Left lung (tissue), 10 donors: ENCODE data around the gene ABCC1. TPM values are rescaled to one million over a fixed set of nuclear protein-coding genes. Genes with fewer than 3 reads are reported as not detected.

Experiments used
- ATAC-seq: fragments of 200-7000 bp; cut with Tn5 transposase; one replicate; pipeline ENCODE4 v1.9.1; 2020; ENCODE audit warnings: moderate library complexity
- DNase-seq, 4 donors: peaks; one replicate each; pipeline ENCODE4 v3.0.0-alpha.2; 2013 to 2020
- H3K27ac ChIP-seq, 2 donors: fragments of 200-600 bp; sonication (generic) in 1 of 2; one replicate each; pipeline versions ENCODE4 v1.5.0 to v1.8.0; 2020 to 2021
- H3K27me3 ChIP-seq, 2 donors: fragments of 200-600 bp; sonication (generic) in 1 of 2; one replicate each; pipeline versions ENCODE4 v1.5.0 to v1.8.0; 2020 to 2021
- H3K36me3 ChIP-seq, 2 donors: fragments of 200-600 bp; sonication (generic) in 1 of 2; one replicate each; pipeline versions ENCODE4 v1.5.0 to v1.8.0; 2020 to 2021
- H3K4me1 ChIP-seq, 2 donors: fragments of 200-600 bp; one replicate each; pipeline ENCODE4 v1.8.0; 2021
- H3K4me3 ChIP-seq, 2 donors: fragments of 200-600 bp; sonication (generic) in 1 of 2; one replicate each; pipeline versions ENCODE4 v1.5.0 to v1.8.0; 2020 to 2021; ENCODE audit warnings: mild to moderate bottlenecking in 1 of 2
- H3K9me3 ChIP-seq, 2 donors: fragments of 200-600 bp; sonication (generic) in 1 of 2; one replicate each; pipeline versions ENCODE4 v1.5.0 to v1.8.0; 2020 to 2021
- CTCF ChIP-seq, 2 donors: fragments of 200-600 bp; sonication (generic) in 1 of 2; IDR thresholded peaks; one replicate each; pipeline versions ENCODE4 v1.5.0 to v1.8.0; 2021; ENCODE audit warnings: antibody characterized with exemption in 2 of 2
- intact Hi-C, 2 donors: fragments of 100-400 bp; cut with DNase I; formaldehyde crosslinking; loops; one replicate each; pipeline versions ENCODE4 v1.11.2 to v1.14.2; 2022
- polyA plus RNA-seq, 6 donors: library from polyadenylated mRNA; unstranded; fragments of 120-200 nt; gene quantifications; one replicate each; pipeline ENCODE4 v1.2.1, GENCODE V29; 2013; ENCODE audit not compliant: insufficient read length in 6 of 6
- total RNA-seq, 2 donors: library from RNA; stranded (reverse); fragmentation: NEBNext Ultra II Directional; extraction: Animal tissue kit (Norgen Biotek cat#: 25700); gene quantifications; one replicate each; pipeline ENCODE4 v1.2.1, GENCODE V29; 2021
- donor health status: DM: no; HTN: yes; CAD: no.
- donor health status: DM: no; HTN: no; CAD: no.

Gene ABCC1
- total and polyA plus RNA-seq, 8 donors = 29.3 to 44.6 (median 31.7) TPM

DNA sequence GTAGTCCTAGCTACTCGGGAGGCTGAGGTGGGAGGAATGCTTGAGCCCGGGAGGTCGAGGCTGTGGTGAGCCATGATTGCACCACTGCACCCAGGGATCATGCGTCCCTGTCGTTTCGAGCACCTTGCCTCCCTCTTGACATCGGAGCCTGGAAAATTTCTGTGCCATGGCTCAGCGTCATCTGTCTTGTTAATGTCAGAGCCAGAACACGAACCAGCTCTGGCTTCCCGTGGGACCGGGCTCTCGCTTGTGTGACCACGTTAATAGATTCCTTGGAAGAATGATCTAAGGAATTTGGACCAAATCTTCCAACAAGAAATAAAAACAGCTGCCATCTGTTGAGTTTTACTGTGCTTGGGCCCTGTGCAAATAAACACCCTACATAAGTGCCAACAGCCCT is 117.7 kb downstream of the ABCC1 start:
- Histone ChIP-seq H3K4me3 (no peak overlapping the region), H3K4me1 (peaks cover 0 to 11% of the 10 kb centered on the region in 2 donors), H3K27me3 (no peaks in the 10 kb centered on the region), H3K27ac (no peak overlapping the region), H3K9me3 (no peaks in the 10 kb centered on the region), H3K36me3 (peaks cover 0 to 79% of the 10 kb centered on the region in 2 donors)
- intact Hi-C loops = no loop called here
- no peak for TF ChIP-seq CTCF (IDR thresholded peaks at IDR 0.05)
- ATAC-seq = no peak
- no peak for DNase-seq

GRCh38 chr16:16071631-16072244 is 122.3 kb downstream of the ABCC1 start:
- Histone ChIP-seq H3K4me1 (peaks cover 10 to 38% of the 10 kb centered on the region in 2 donors), H3K27ac (no peak overlapping the region), H3K4me3 (no peak overlapping the region), H3K36me3 (peaks cover 0 to 77% of the 10 kb centered on the region in 2 donors), H3K9me3 (no peaks in the 10 kb centered on the region), H3K27me3 (no peaks in the 10 kb centered on the region)
- DNase-seq = no peak
- ATAC-seq = no peak
- intact Hi-C loops = no loop called here
- no peak for TF ChIP-seq CTCF (IDR thresholded peaks at IDR 0.05)

GRCh38 chr16:16073001-16073545 is 123.7 kb downstream of the ABCC1 start:
- H3K9me3 ChIP-seq = no peaks in the 10 kb centered on the region
- H3K4me3 ChIP-seq = no peak overlapping the region
- no peak overlapping the region for H3K27ac ChIP-seq
- no peak for TF ChIP-seq CTCF (IDR thresholded peaks at IDR 0.05)
- DNase-seq (no peak), ATAC-seq (no peak)
- H3K36me3 ChIP-seq = peaks cover 0 to 77% of the 10 kb centered on the region in 2 donors
- no peaks in the 10 kb centered on the region for H3K27me3 ChIP-seq
- H3K4me1 ChIP-seq = peaks cover 10 to 39% of the 10 kb centered on the region in 2 donors
- intact Hi-C loops = no loop called here

DNA sequence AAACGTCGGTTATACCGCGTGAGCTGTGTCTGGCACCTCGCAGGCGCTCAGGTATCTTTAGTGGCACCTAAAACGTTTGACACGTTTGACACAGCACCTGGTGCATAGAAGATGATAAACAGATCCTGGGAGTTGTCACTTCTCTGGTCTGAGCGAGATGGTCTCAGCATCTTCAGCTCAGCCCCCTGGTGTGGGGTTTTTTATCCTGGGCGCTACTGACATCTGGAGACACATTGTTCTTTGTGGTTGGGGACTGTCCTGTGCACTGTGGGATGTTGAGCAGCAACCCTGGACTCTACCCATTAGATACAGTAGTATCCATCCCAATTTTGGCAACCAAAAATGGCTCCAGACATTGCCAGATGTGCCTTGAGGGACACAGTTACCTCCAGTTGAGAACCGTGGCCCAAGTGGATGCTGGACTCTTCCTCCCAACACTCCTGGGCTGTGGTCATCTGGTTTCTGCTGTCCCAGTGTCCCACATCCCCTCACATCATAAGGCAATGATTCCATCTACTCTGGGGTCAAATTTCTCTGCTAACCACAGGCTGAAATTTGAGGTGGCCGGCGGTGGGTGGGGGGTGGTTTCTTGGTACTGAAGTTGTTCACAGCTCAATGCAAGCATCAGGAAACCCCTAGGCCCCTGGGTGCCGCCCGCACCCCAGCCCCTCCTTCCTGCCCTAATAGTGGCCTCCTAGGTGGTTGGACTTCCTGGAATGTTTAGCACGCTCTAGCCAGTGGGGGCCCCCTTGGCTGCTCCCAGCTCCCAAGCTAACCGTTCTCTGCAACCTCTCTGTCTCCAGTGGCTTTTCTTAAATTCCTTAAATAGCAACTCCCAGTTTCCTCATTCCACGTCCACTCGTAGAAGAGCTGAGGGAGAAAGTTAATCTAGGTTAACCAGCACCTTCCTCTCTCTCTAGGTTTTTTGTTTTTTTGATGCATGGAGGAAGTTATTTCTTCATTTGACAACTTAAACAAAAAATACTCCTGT is 124.8 kb downstream of the ABCC1 start:
- Histone ChIP-seq H3K4me1 (peaks cover 10 to 39% of the 10 kb centered on the region in 2 donors), H3K27ac (peak overlapping the region; percentile 16 to 87), H3K4me3 (no peak overlapping the region), H3K36me3 (peaks cover 0 to 78% of the 10 kb centered on the region in 2 donors), H3K27me3 (no peaks in the 10 kb centered on the region), H3K9me3 (no peaks in the 10 kb centered on the region)
- intact Hi-C loops = no loop called here
- no peak for TF ChIP-seq CTCF (IDR thresholded peaks at IDR 0.05)
- DNase-seq (peak in 3 of 4 donors; percentile 44 to 83 (median 48)), ATAC-seq (peak; percentile 86)
